ENCODE data around the gene GDPD1.
"Not testable (repeated sequence)": the region's sequence is repeated elsewhere in the genome, so short reads cannot be mapped to it uniquely, and the experiment has no call there.

Gene GDPD1

DNA sequence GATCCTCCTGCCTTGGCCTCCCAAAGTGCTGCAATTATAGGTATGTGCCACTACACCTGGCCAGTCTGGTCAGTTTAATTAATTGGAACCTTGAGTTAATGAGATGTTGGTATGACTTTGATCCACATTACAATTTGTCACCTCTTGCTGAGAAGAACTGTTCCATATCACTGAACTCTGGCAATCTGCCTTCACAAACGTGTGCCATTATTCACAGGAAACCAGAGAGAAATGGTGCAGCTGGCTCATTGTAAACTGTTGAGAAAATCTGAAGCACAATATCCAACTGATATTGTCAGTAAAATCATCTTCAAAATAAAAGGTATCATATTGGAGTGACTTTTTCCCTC lies 71.8 kb downstream of the GDPD1 start:
- no peak for TF ChIP-seq Cebpa-rat (IDR thresholded peaks at IDR 0.05)
- H3K9me3 ChIP-seq (replicated peaks in 1 of 11), result peaks cover 0 to 10% (median 3%) of the 10 kb centered on the region in 11 experiments; a peak in 8 of 22 replicates
- H3K36me3 ChIP-seq, result no peaks in the 10 kb centered on the region
- peak overlapping the region in 3 of 11 experiments; percentile 22 to 49 (median 42); a peak in 2 of 22 replicates for H3K9ac ChIP-seq
- no peaks in the 10 kb centered on the region for H3K27me3 ChIP-seq
- H3K4me1 ChIP-seq, result peaks cover 50 to 85% (median 69%) of the 10 kb centered on the region in 10 experiments
- no peaks in the 10 kb centered on the region for H4K20me1 ChIP-seq
- H3K4me3 ChIP-seq, result no peak overlapping the region
- H3K4me2 ChIP-seq, result peak overlapping the region in 9 of 11 experiments; percentile 27 to 71 (median 65); a peak in 16 of 22 replicates
- peak overlapping the region in 9 of 11 experiments; percentile 84 to 96 (median 92); a peak in 17 of 22 replicates for H3K27ac ChIP-seq

DNA sequence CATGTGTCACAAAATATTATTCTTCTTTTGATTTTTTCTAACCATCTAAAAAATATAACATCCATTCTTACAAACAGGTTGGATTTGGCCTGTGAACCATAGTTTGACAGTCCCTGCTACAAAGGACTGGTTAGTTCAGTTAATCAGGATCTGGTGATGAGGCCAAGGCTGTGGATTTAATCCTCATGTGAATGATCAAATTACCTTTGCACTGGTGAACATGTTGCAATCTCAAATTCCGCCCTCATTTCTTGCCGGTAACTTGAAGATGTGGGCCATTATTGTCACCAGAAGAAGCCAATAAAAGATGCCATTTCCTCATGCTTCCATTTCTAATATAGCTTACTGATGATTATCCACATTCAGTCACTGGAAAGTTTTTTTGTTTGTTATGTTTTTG lies 75.9 kb downstream of the GDPD1 start:
- H3K9ac ChIP-seq, result no peak overlapping the region
- H3K4me2 ChIP-seq, result no peak overlapping the region

DNA sequence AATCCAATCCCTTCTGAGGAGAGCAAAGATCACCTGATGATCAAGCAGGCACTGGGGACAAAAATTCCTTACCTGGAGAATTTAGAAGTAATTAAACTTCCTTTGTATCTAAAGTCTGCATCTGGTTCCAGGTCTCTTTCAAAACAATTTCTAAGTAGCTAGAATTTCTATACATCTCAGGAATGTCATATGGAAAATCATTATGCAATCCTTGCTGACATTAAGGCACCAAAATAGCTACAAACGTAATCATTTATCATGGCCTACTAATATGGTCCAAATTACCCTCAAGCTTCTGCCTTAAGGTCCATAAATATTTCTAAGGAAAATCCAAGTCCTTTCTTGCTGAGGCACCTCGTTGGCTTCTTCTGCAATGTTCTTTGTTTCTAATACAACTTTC lies 78.2 kb downstream of the GDPD1 start:
- peaks cover 9 to 22% (median 16%) of the 10 kb centered on the region in 10 experiments for H3K4me1 ChIP-seq
- H3K27ac ChIP-seq, result no peak overlapping the region
- no peaks in the 10 kb centered on the region for H3K9me3 ChIP-seq (replicated peaks in 1 of 11)
- no peak overlapping the region for H3K9ac ChIP-seq
- H3K4me2 ChIP-seq, result no peak overlapping the region
- H3K27me3 ChIP-seq, result no peaks in the 10 kb centered on the region
- no peak for TF ChIP-seq Cebpa-rat (IDR thresholded peaks at IDR 0.05)
- H3K4me3 ChIP-seq, result no peak overlapping the region
- H3K36me3 ChIP-seq, result no peaks in the 10 kb centered on the region
- H4K20me1 ChIP-seq, result no peaks in the 10 kb centered on the region

More for the DNA sequence above, 75.9 kb downstream of the GDPD1 start:
- Histone ChIP-seq H3K27me3 (no peaks in the 10 kb centered on the region), H3K4me1 (peaks cover 20 to 44% (median 33%) of the 10 kb centered on the region in 10 experiments), H4K20me1 (no peaks in the 10 kb centered on the region), H3K36me3 (no peaks in the 10 kb centered on the region), H3K9me3 (replicated peaks in 1 of 11) (no peaks in the 10 kb centered on the region), H3K27ac (no peak overlapping the region), H3K4me3 (no peak overlapping the region)
- no peak for TF ChIP-seq Cebpa-rat (IDR thresholded peaks at IDR 0.05)

DNA sequence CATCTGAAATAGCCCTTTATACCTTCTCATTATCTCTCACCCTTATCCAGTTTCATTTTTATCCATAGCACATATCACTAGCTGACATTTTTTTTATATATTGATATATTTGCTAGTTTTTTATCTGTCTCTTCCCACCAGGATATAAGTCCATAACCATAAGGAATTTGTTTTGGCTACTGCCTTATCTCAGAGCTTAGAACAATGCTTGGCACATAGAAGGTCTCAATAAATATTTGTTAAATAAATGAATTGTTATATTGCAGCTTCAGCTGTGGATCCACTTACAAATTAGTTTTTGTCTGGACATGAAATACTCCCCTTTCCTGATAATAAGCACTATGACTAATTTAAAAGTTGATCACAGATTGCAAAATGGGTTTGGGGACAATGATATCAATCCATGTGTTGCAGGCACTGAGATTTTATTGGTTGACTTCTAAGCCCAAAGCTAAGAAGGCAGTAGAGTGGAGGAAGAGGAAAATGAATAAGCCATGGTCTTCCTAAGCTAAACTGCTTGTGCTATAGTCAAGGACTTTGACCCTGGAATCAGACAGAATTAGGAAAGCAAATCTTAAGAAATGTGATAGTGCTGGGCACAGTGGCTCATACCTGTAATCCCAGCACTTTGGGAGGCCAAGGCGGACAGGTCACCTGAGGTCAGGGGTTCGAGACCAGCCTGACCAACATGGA lies 79.2 kb downstream of the GDPD1 start:
- peaks cover 4 to 22% (median 11%) of the 10 kb centered on the region in 10 experiments for H3K4me1 ChIP-seq
- H3K27me3 ChIP-seq, result no peaks in the 10 kb centered on the region
- H3K4me3 ChIP-seq, result no peak overlapping the region
- H3K9ac ChIP-seq, result no peak overlapping the region
- H3K4me2 ChIP-seq, result no peak overlapping the region
- no peaks in the 10 kb centered on the region for H3K36me3 ChIP-seq
- no peak overlapping the region for H3K27ac ChIP-seq
- no peaks in the 10 kb centered on the region for H4K20me1 ChIP-seq
- H3K9me3 ChIP-seq (replicated peaks in 1 of 11), result no peaks in the 10 kb centered on the region
- TF ChIP-seq Cebpa-rat (IDR thresholded peaks at IDR 0.05), result no peak

DNA sequence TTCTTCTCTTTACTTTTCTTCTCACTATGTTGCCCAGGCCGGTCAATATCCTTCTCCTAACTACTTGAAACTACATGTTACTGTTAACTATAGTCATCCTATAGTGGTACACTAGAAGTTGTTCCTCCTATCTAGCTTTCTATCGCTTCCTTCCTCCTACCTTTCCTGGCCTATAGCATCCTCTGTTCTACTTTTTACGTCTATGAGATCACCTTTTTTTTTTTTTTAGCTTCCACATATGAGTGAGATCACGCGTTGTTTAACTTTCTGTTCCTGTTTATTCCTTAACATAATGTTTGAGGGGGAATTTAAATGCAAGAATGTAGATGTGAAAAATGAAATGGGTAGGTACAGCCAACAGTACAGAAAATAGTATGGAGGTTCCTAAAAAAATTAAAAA lies 80.6 kb downstream of the GDPD1 start:
- Histone ChIP-seq H3K4me3 (no peak overlapping the region), H3K9me3 (replicated peaks in 1 of 11) (no peaks in the 10 kb centered on the region), H3K36me3 (no peaks in the 10 kb centered on the region), H3K4me1 (peaks cover 0 to 13% (median 0%) of the 10 kb centered on the region in 10 experiments; a peak in 7 of 20 replicates), H3K9ac (no peak overlapping the region), H3K27me3 (no peaks in the 10 kb centered on the region), H3K27ac (no peak overlapping the region), H4K20me1 (no peaks in the 10 kb centered on the region), H3K4me2 (peak overlapping the region in 2 of 11 experiments; percentile 35 to 68; a peak in 3 of 22 replicates)
- no peak for TF ChIP-seq Cebpa-rat (IDR thresholded peaks at IDR 0.05)

DNA sequence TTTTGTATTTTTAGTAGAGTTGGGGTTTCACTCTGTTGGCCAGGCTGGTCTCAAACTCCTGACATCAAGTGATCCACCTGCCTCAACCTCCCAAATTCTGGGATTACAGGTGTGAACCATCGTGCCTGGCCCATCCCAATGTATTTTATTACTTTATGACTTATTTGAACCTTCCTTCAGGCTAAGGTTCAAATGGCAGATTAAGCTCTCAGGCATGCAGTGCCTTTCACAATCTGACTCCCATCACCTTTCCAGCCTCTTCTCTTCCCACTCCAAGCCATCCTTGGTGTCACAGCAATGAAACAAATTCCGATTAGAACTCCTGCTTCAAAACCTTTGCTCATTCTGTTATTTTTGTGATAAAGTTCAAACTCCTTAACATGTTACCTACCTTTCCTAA lies 84.5 kb downstream of the GDPD1 start:
- Histone ChIP-seq H3K36me3 (no peaks in the 10 kb centered on the region), H3K27ac (no peak overlapping the region), H3K9ac (no peak overlapping the region), H4K20me1 (no peaks in the 10 kb centered on the region), H3K27me3 (no peaks in the 10 kb centered on the region), H3K4me3 (no peak overlapping the region), H3K4me1 (peaks cover 0 to 13% (median 0%) of the 10 kb centered on the region in 10 experiments; a peak in 7 of 20 replicates), H3K9me3 (replicated peaks in 1 of 11) (no peaks in the 10 kb centered on the region), H3K4me2 (no peak overlapping the region)
- TF ChIP-seq Cebpa-rat (IDR thresholded peaks at IDR 0.05), result no peak

DNA sequence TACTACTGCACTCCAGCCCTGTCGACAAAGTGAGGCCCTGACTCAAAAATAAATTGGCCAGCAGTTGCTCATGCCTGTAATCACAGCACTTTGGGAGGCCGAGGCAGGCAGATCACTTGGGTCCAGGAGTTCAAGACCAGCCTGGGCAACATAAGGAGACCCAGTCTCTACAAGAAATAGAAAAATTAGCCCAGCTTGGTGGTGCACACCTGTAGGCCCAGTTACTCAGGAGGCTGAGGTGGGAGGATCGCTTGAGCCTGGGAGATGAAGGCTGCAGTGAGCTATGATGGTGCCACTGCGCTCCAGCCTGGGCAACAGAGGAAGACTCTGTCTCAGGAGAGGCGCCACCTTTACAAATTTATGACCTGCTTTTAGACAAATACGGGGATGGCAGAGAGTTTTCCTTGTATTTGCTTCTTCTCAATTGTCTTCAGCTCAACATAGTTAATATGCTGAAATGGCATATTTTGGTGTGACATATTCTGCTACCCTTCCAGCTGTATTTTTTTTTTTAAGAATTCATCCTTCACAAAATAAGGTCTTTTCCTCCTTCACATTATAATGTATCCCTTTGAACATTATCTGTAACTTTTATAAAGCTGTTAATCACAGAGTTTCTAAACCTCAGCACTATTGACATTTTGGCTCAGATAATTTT lies 90.1 kb downstream of the GDPD1 start:
- H3K27me3 ChIP-seq, result no peaks in the 10 kb centered on the region
- peak overlapping the region in 2 of 11 experiments; percentile 39 to 48; a peak in 3 of 22 replicates for H3K4me2 ChIP-seq
- no peak overlapping the region for H3K4me3 ChIP-seq
- no peaks in the 10 kb centered on the region for H4K20me1 ChIP-seq
- no peak overlapping the region for H3K9ac ChIP-seq
- no peak for TF ChIP-seq Cebpa-rat (IDR thresholded peaks at IDR 0.05)
- H3K4me1 ChIP-seq, result peaks cover 0 to 14% (median 0%) of the 10 kb centered on the region in 10 experiments; a peak in 5 of 20 replicates
- no peaks in the 10 kb centered on the region for H3K9me3 ChIP-seq (replicated peaks in 1 of 11)
- H3K36me3 ChIP-seq, result no peaks in the 10 kb centered on the region
- H3K27ac ChIP-seq, result no peak overlapping the region

DNA sequence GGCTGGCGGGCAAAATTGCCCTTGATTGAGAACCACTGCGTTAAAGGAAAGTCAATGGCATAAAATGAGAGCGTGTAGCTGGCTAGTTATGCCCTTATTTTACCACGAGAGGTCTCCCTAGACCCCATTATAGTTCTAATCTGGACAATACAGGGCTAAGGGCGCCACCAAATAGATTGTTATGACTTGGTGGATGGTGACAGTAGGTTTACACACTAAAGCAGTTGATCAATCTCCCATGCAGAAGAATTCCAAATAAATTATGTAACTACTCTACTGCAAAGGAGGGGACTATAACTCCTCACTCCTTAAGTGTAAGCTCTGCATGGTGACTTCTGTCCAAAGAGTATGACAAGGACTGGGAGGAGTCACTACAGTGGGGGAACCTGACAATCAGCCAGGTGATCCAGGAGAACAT lies 90.7 kb downstream of the GDPD1 start:
- Histone ChIP-seq H3K9ac (no peak overlapping the region), H3K4me2 (peak overlapping the region in 2 of 11 experiments; percentile 39 to 48; a peak in 3 of 22 replicates), H3K36me3 (no peaks in the 10 kb centered on the region), H3K4me3 (no peak overlapping the region), H3K27me3 (no peaks in the 10 kb centered on the region), H3K9me3 (replicated peaks in 1 of 11) (no peaks in the 10 kb centered on the region), H3K4me1 (peaks cover 0 to 20% (median 0%) of the 10 kb centered on the region in 10 experiments; a peak in 6 of 20 replicates), H4K20me1 (no peaks in the 10 kb centered on the region), H3K27ac (no peak overlapping the region)
- no peak for TF ChIP-seq Cebpa-rat (IDR thresholded peaks at IDR 0.05)

DNA sequence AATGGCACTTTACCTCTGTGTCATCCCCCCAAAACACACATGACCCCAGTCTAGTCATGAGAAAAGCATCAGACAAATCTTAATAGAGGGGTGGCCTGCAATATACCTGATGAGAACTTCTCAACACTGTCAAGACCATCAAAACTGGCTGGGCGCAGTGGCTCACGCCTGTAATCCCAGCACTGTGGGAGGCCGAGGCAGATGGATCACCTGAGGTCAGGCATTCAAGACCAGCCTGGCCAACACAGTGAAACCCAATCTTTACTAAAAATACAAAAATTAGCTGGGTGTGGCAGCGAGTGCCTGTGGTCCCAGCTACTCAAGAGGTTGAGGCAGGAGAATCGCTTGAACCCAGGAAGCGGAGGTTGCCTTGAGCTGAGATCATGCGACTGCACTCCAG lies 91.2 kb downstream of the GDPD1 start:
- H3K4me1 ChIP-seq, result peaks cover 0 to 25% (median 0%) of the 10 kb centered on the region in 10 experiments; a peak in 6 of 20 replicates
- not testable (repeated sequence) for H3K9ac ChIP-seq; H3K36me3 ChIP-seq; H3K4me3 ChIP-seq; H3K27ac ChIP-seq; H3K4me2 ChIP-seq; H4K20me1 ChIP-seq; H3K27me3 ChIP-seq; H3K9me3 ChIP-seq (replicated peaks in 1 of 11)

Data from BLaER1 treated with 17β-estradiol and CSF1 and Interleukin-3, amounts not matched to agents 10 nM and 100 nM (cell line).